ENCODE measurements around the gene SULT1C3.

DNA sequence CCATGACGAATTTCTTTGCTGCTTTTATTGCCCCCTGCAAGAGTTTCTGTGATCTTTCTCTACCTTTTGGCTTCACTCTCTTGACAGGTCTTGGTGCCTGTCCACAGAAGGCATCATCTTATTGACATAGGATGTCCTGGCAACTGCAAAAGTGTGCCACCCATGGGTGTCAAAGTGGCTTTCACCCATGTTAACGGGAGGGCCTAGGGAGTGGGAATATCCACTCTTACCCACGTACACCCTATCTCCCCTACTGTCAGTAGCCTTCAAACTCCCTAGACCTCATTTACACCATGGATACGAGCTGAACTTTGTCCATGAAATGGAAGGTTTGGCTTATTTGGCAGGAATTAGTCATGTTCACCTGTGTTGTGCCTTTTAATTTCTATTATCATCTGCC is 16.2 kb upstream of the SULT1C3 start:
- TF ChIP-seq, protein P1, sequence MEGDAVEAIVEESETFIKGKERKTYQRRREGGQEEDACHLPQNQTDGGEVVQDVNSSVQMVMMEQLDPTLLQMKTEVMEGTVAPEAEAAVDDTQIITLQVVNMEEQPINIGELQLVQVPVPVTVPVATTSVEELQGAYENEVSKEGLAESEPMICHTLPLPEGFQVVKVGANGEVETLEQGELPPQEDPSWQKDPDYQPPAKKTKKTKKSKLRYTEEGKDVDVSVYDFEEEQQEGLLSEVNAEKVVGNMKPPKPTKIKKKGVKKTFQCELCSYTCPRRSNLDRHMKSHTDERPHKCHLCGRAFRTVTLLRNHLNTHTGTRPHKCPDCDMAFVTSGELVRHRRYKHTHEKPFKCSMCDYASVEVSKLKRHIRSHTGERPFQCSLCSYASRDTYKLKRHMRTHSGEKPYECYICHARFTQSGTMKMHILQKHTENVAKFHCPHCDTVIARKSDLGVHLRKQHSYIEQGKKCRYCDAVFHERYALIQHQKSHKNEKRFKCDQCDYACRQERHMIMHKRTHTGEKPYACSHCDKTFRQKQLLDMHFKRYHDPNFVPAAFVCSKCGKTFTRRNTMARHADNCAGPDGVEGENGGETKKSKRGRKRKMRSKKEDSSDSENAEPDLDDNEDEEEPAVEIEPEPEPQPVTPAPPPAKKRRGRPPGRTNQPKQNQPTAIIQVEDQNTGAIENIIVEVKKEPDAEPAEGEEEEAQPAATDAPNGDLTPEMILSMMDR (IDR thresholded peaks at IDR 0.05), result no peak
- TF ChIP-seq POLR2A (IDR thresholded peaks at IDR 0.05), result no peak
